Progenitor cell of endocrine pancreas (in vitro differentiated cells): ENCODE measurements around the gene INTS11. TPM values are rescaled to one million over a fixed set of nuclear protein-coding genes. Genes with fewer than 3 reads are reported as not detected.

Experiments used
- DNase-seq: peaks from one replicate; pipeline ENCODE4 v3.0.0; 2021; ENCODE audit warnings: low spot score; ENCODE audit not compliant: unreplicated experiment
- H3K27ac Mint-ChIP-seq: 2 replicates; pipeline ENCODE4 v1.8.0; 2021; ENCODE audit warnings: mild to moderate bottlenecking, moderate library complexity, mixed read lengths
- H3K27me3 Mint-ChIP-seq: 2 replicates; pipeline ENCODE4 v1.8.0; 2021; ENCODE audit warnings: mixed read lengths
- H3K36me3 Mint-ChIP-seq: 2 replicates; pipeline ENCODE4 v1.8.0; 2022; ENCODE audit warnings: mixed read lengths; ENCODE audit not compliant: insufficient read depth
- H3K4me1 Mint-ChIP-seq: 2 replicates; pipeline ENCODE4 v1.8.0; 2021; ENCODE audit warnings: low read depth, mixed read lengths
- H3K4me3 Mint-ChIP-seq: 2 replicates; pipeline ENCODE4 v1.8.0; 2021; ENCODE audit warnings: low read depth, mild to moderate bottlenecking, moderate library complexity, mixed read lengths
- H3K9me3 Mint-ChIP-seq: 2 replicates; pipeline ENCODE4 v1.8.0; 2021; ENCODE audit warnings: low read depth, mixed read lengths
- total RNA-seq: library from RNA; stranded (reverse); gene quantifications from 2 replicates; pipeline ENCODE4 v1.2.1, GENCODE V29; 2021
- TF ChIP-seq, protein P1 (sequence below): fragments of 200-600 bp; sonication (generic); IDR thresholded peaks from one replicate; pipeline ENCODE4 v1.5.0; 2021; ENCODE audit warnings: antibody characterized with exemption, mild to moderate bottlenecking; ENCODE audit not compliant: unreplicated experiment

The INTS11 gene
- total RNA-seq, 1 donor from 2014 or later = 177 TPM

DNA sequence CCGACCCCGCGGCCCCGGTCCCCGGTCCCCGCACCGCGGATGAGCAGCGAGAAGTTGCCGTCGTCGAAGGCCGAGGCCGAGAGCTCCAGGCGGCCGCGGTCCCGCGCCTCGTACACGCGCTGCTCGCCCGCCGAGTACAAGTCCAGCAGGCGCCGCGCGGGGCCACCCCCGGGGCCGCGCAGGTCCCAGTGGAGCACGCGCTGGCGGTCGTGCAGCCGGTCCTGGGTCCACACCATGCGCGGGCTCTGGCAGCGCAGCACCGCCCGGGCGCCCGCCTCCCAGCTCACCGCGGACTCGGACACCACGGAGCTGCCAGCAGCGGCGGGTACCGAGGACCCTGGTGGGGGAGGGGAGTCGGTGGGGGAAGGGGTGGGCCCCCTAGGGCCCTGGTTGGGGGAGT lies 31.0 kb upstream of the INTS11 start:
- no peak overlapping the region for H3K4me3 Mint-ChIP-seq
- no peak overlapping the region for H3K27ac Mint-ChIP-seq
- no peaks in the 10 kb centered on the region for H3K9me3 Mint-ChIP-seq
- H3K4me1 Mint-ChIP-seq = peaks cover 12% of the 10 kb centered on the region
- no peaks in the 10 kb centered on the region for H3K36me3 Mint-ChIP-seq
- no peak for DNase-seq
- TF ChIP-seq, protein P1, sequence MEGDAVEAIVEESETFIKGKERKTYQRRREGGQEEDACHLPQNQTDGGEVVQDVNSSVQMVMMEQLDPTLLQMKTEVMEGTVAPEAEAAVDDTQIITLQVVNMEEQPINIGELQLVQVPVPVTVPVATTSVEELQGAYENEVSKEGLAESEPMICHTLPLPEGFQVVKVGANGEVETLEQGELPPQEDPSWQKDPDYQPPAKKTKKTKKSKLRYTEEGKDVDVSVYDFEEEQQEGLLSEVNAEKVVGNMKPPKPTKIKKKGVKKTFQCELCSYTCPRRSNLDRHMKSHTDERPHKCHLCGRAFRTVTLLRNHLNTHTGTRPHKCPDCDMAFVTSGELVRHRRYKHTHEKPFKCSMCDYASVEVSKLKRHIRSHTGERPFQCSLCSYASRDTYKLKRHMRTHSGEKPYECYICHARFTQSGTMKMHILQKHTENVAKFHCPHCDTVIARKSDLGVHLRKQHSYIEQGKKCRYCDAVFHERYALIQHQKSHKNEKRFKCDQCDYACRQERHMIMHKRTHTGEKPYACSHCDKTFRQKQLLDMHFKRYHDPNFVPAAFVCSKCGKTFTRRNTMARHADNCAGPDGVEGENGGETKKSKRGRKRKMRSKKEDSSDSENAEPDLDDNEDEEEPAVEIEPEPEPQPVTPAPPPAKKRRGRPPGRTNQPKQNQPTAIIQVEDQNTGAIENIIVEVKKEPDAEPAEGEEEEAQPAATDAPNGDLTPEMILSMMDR = no peak
- H3K27me3 Mint-ChIP-seq = peaks cover 17% of the 10 kb centered on the region

DNA sequence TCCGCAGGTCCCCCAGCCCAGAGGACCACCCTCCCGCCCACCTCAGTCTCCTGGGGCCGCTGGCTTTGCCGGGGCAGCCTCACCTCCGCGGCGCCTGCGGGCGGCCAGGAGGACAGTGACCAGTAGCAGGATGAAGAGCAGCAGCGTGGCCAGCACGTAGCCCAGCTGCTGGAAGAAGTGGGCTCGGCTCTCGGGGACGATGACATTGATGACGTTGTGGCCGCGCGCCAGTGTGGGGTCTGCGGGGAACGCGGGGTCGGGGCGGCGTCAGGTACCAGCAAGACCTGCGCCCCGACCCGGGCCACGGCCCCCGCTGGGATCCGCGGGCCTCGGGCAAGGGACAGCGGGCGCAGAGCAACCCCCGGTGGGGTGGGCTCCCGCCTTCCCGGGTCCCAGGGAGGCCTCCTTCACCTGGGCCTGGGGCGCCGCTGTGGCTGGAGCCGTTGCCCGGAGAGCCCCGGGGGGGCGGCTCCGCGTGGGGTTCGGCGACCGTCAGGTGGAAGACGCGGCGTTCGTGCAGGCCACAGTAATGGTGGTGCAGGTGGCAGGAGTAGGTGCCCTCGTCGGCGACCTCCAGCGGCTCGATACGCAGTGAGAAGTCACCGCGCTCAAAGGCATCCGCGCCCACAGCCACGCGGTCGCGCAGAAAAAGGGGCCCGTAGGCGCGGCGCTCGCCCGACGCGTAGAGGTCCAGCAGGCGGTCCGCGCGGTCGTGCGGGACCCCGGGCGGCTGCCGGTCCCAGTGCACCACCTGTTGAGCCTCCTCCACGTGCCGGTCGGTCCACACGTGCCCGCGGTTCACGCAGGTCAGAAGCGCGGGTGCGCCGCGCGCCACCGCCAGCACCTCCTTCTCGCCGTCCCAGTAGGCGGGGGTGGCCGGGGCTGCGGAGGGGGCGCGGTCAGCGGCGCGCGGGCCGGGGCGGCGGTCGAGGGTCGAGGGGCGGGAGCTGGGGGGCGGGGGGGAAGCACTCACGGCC lies 30.1 kb upstream of the INTS11 start:
- H3K4me3 Mint-ChIP-seq = peak overlapping the region; percentile 31
- H3K27ac Mint-ChIP-seq = peak overlapping the region; percentile 58
- H3K4me1 Mint-ChIP-seq = peaks cover 12% of the 10 kb centered on the region
- TF ChIP-seq, protein P1 = no peak
- peaks cover 17% of the 10 kb centered on the region for H3K27me3 Mint-ChIP-seq
- no peak for DNase-seq
- no peaks in the 10 kb centered on the region for H3K9me3 Mint-ChIP-seq
- H3K36me3 Mint-ChIP-seq = no peaks in the 10 kb centered on the region

DNA sequence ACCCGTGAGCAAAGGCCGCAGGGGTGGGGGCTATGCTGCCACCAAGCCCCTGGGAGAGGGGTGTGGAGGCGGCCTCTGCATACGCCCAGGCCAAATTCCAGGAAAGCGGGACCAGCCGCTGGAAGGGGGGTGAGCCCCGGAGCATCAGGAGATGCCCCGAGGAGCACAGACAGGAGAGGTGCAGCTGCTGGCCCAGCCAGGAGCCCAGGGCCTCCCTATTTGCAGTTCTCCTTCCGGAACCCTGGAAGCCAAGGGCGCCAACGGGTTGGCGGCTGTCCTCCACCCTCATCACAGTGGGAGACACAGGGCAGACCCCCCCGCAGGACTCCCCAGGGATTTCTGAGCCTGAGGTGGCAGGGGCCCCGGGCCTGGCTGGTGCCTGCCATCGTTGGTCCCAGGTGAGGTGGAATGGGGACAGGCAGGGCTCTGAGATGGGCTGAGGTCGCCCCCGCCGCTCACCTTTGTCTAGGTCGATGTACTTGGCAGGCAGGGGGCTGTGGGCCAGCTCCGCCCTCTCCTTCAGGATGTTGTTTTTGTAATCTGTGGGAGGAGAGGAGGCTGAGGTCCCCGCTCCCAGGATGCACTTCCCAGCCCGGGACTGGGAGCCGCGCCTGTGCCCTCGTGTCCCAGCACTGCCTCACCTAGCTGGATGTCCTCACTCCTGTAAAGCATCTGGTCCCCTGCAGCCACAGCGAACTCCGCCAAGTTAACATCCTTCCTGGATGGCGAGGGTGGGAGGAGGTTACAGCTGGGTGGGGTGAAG lies 29.1 kb upstream of the INTS11 start:
- H3K27ac Mint-ChIP-seq = no peak overlapping the region
- TF ChIP-seq, protein P1 = no peak
- H3K27me3 Mint-ChIP-seq = peaks cover 17% of the 10 kb centered on the region
- peaks cover 9% of the 10 kb centered on the region for H3K4me1 Mint-ChIP-seq
- DNase-seq = no peak
- no peaks in the 10 kb centered on the region for H3K36me3 Mint-ChIP-seq
- H3K9me3 Mint-ChIP-seq = no peaks in the 10 kb centered on the region
- H3K4me3 Mint-ChIP-seq = no peak overlapping the region

DNA sequence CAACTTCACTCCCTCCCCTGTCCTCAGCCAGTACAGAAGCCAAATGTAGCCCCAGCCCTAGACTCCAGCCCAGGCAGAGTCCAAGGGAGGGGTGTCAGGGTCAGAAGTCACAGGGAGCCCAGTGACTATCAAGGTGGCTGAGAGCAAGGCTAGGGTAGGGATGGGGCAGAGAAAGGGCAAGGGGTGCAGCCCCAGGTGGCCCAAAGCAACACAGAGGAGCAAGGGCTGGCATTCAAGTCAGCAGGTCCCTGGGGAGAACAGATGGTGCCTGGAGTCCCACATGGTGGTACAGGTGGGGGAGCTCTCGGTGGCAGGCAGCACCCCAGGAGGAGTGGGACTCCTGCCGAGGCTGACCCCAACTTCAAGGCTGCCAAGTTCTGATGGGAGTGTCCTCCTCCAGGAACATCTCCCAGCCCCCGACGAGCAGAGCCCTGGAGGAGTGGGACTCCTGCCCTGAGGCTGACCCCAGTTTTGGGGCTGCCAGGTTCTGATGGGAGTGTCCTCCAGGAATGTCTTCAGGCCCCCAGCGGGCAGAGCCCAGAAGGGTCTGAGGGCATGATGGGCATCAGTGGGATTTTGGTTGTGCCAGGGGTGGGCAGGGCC lies 28.4 kb upstream of the INTS11 start:
- H3K4me3 Mint-ChIP-seq = no peak overlapping the region
- H3K27ac Mint-ChIP-seq = peak overlapping the region; percentile 16
- peaks cover 7% of the 10 kb centered on the region for H3K4me1 Mint-ChIP-seq
- peaks cover 17% of the 10 kb centered on the region for H3K27me3 Mint-ChIP-seq
- TF ChIP-seq, protein P1 = no peak
- H3K36me3 Mint-ChIP-seq = no peaks in the 10 kb centered on the region
- no peak for DNase-seq
- H3K9me3 Mint-ChIP-seq = no peaks in the 10 kb centered on the region
